CD14-positive monocyte (primary cell): Measurements from ENCODE around the gene CKMT2. TPM values are rescaled to one million over a fixed set of nuclear protein-coding genes. Genes with fewer than 3 reads are reported as not detected.

Experiments used
- DNase-seq, 3 donors: peaks; one replicate each; pipeline ENCODE4 v3.0.0-alpha.2; 2011 to 2022
- H2AFZ ChIP-seq: 2 replicates; pipeline ENCODE4 v1.6.0; 2012; ENCODE audit warnings: mild to moderate bottlenecking, low read depth, low read length, inconsistent platforms; ENCODE audit not compliant: insufficient read depth, poor library complexity, severe bottlenecking
- H3K27ac ChIP-seq, 2 donors: 1 replicate in 1 of 2; 2 replicates in 1 of 2; pipeline ENCODE4 v1.5.1; 2012 to 2013; ENCODE audit warnings: low read length in 2 of 2, control low read depth in 1 of 2, inconsistent platforms in 1 of 2, low read depth in 1 of 2, mild to moderate bottlenecking in 1 of 2
- H3K27me3 ChIP-seq, 2 donors: one replicate each; pipeline versions ENCODE4 v1.6.0 to v1.6.1; 2011 to 2013; ENCODE audit warnings: low read length in 2 of 2; ENCODE audit not compliant: control insufficient read depth in 2 of 2, insufficient read depth in 2 of 2
- H3K36me3 ChIP-seq, 2 donors: replicated peaks in 1 of 2; 1 replicate in 1 of 2; 2 replicates in 1 of 2; pipeline versions ENCODE4 v1.5.1 to v1.6.1; 2012 to 2013; ENCODE audit warnings: low read length in 2 of 2, control low read depth in 1 of 2, inconsistent platforms in 1 of 2, mild to moderate bottlenecking in 1 of 2; ENCODE audit not compliant: insufficient read depth in 2 of 2, control insufficient read depth in 1 of 2
- H3K4me1 ChIP-seq, 2 donors: 1 replicate in 1 of 2; 2 replicates in 1 of 2; pipeline versions ENCODE4 v1.5.1 to v1.6.1; 2012 to 2013; ENCODE audit warnings: low read length in 2 of 2, control low read depth in 1 of 2, inconsistent platforms in 1 of 2, mild to moderate bottlenecking in 1 of 2, moderate library complexity in 1 of 2; ENCODE audit not compliant: insufficient read depth in 2 of 2, control insufficient read depth in 1 of 2
- H3K4me2 ChIP-seq: replicated peaks from 2 replicates; pipeline ENCODE3; 2012; ENCODE audit warnings: low read length, moderate library complexity, mild to moderate bottlenecking; ENCODE audit not compliant: poor library complexity, severe bottlenecking; ENCODE audit errors: extremely low read depth
- H3K4me3 ChIP-seq, 3 experiments: fragments of 200-600 bp in 1 of 3; sonication (generic) in 1 of 3; replicated peaks in 1 of 3; 1 replicate in 2 of 3; 2 replicates in 1 of 3; pipeline ENCODE4 v1.5.1; 2011 to 2013; ENCODE audit warnings: low read length in 3 of 3, mild to moderate bottlenecking in 3 of 3, control low read depth in 2 of 3, low read depth in 2 of 3, inconsistent platforms in 1 of 3, moderate library complexity in 1 of 3
- H3K79me2 ChIP-seq: 2 replicates; pipeline ENCODE4 v1.6.0; 2012; ENCODE audit warnings: mild to moderate bottlenecking, control low read depth, inconsistent platforms, low read length, moderate library complexity; ENCODE audit not compliant: insufficient read depth
- H3K9ac ChIP-seq: 2 replicates; pipeline ENCODE4 v1.6.0; 2017; ENCODE audit warnings: low read length, mild to moderate bottlenecking; ENCODE audit not compliant: insufficient read depth, poor library complexity, severe bottlenecking
- H3K9me3 ChIP-seq, 2 donors: replicated peaks in 1 of 2; 1 replicate in 1 of 2; 2 replicates in 1 of 2; pipeline versions ENCODE4 v1.5.1 to v1.6.1; 2012 to 2013; ENCODE audit warnings: low read length in 2 of 2, control low read depth in 1 of 2; ENCODE audit not compliant: control insufficient read depth in 1 of 2, insufficient read depth in 1 of 2
- H4K20me1 ChIP-seq: 2 replicates; pipeline ENCODE4 v1.6.0; 2012; ENCODE audit warnings: mild to moderate bottlenecking, low read length, control low read depth, moderate library complexity; ENCODE audit not compliant: insufficient read depth
- H3K27ac Mint-ChIP-seq, 7 donors: one replicate each; pipeline ENCODE4 v1.8.0; 2020; ENCODE audit warnings: mild to moderate bottlenecking in 7 of 7, mixed read lengths in 7 of 7, moderate library complexity in 6 of 7, inconsistent platforms in 2 of 7
- H3K27me3 Mint-ChIP-seq, 3 donors: one replicate each; pipeline ENCODE4 v1.8.0; 2021 to 2022; ENCODE audit warnings: low read depth in 3 of 3, mild to moderate bottlenecking in 3 of 3, mixed read lengths in 3 of 3, moderate library complexity in 3 of 3, inconsistent platforms in 1 of 3
- H3K36me3 Mint-ChIP-seq, 2 donors: one replicate each; pipeline ENCODE4 v1.8.0; 2020; ENCODE audit warnings: mixed read lengths in 2 of 2, inconsistent platforms in 1 of 2, mild to moderate bottlenecking in 1 of 2
- H3K4me1 Mint-ChIP-seq: one replicate; pipeline ENCODE4 v1.8.0; 2020; ENCODE audit warnings: mild to moderate bottlenecking, mixed read lengths
- H3K4me3 Mint-ChIP-seq, 2 donors: one replicate each; pipeline ENCODE4 v1.8.0; 2020; ENCODE audit warnings: mild to moderate bottlenecking in 2 of 2, mixed read lengths in 2 of 2, moderate library complexity in 1 of 2
- H3K9me3 Mint-ChIP-seq, 7 donors: one replicate each; pipeline ENCODE4 v1.8.0; 2020 to 2022; ENCODE audit warnings: mixed read lengths in 7 of 7, mild to moderate bottlenecking in 6 of 7, moderate library complexity in 6 of 7, inconsistent platforms in 2 of 7
- WGBS: methylation state at CpG from one replicate; pipeline ENCODE4 v1.1.5; 2013; ENCODE audit warnings: missing lambda C conversion rate; ENCODE audit not compliant: insufficient coverage; 5-methylcytosine and 5-hydroxymethylcytosine counted together
- intact Hi-C, 2 donors: fragments of 100-400 bp; cut with micrococcal nuclease; formaldehyde crosslinking; loops; one replicate each; pipeline versions ENCODE4 v1.15.0 to v1.15.1; 2023
- polyA plus RNA-seq, 3 donors: library from polyadenylated mRNA; depleted of rRNA in 1 of 3; unstranded in 2 of 3; stranded (reverse) in 1 of 3; fragments of 300-500 nt in 2 of 3; fragments of >200 nt in 1 of 3; fragmentation: Illumina TruSeq in 2 of 3; gene quantifications; 1 replicate in 2 of 3; 2 replicates in 1 of 3; pipeline ENCODE4 v1.2.3, GENCODE V29; 2012 to 2021
- TF ChIP-seq, protein P1 (sequence below): fragments of 200-600 bp; IDR thresholded peaks from one replicate; pipeline ENCODE4 v1.8.0; 2022; ENCODE audit warnings: antibody characterized with exemption, mild to moderate bottlenecking

The CKMT2 gene
- polyA plus RNA-seq, 3 donors = not detected

DNA sequence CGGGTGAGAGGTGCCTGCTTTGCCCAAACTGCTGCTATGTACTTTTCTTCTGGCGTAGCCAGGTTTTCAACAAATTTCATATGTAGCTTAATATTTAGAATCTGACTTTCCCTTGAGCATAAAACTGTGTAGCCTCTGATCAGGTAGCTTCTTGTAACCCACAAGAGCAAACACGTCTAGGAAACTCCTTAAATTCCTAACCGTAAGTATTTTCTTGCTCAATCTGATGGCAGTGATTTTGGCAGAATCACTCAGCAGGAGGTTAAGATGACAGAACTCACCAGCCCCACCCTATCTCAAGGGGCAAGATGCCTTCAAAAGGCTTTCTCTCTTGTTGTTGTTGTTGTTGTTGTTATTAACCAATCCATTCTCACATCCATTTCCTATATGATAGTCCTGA is 20.8 kb downstream of the CKMT2 start:
- WGBS = 94% methylated on average over 3 of the region's 4 CpGs
- DNase-seq = no peak
- Histone ChIP-seq H3K79me2 (no peaks in the 10 kb centered on the region), H3K4me3 (no peak overlapping the region), H3K9me3 (peaks cover 0 to 15% of the 10 kb centered on the region in 2 donors), H3K4me1 (peaks cover 6% of the 10 kb centered on the region in 2 donors), H3K4me2 (no peak overlapping the region), H2AFZ (no peak overlapping the region), H3K27me3 (no peaks in the 10 kb centered on the region), H4K20me1 (no peaks in the 10 kb centered on the region), H3K27ac (no peak overlapping the region), H3K36me3 (no peaks in the 10 kb centered on the region), H3K9ac (no peak overlapping the region)
- Mint-ChIP-seq H3K4me1 (peaks cover 12% of the 10 kb centered on the region), H3K4me3 (no peak overlapping the region), H3K27ac (no peak overlapping the region), H3K9me3 (peaks cover 0 to 5% (median 2%) of the 10 kb centered on the region in 7 donors), H3K36me3 (peaks cover 3 to 4% of the 10 kb centered on the region in 2 donors), H3K27me3 (peaks cover 0 to 2% (median 1%) of the 10 kb centered on the region in 3 donors)
- intact Hi-C loops = no loop called here
- TF ChIP-seq, protein P1, sequence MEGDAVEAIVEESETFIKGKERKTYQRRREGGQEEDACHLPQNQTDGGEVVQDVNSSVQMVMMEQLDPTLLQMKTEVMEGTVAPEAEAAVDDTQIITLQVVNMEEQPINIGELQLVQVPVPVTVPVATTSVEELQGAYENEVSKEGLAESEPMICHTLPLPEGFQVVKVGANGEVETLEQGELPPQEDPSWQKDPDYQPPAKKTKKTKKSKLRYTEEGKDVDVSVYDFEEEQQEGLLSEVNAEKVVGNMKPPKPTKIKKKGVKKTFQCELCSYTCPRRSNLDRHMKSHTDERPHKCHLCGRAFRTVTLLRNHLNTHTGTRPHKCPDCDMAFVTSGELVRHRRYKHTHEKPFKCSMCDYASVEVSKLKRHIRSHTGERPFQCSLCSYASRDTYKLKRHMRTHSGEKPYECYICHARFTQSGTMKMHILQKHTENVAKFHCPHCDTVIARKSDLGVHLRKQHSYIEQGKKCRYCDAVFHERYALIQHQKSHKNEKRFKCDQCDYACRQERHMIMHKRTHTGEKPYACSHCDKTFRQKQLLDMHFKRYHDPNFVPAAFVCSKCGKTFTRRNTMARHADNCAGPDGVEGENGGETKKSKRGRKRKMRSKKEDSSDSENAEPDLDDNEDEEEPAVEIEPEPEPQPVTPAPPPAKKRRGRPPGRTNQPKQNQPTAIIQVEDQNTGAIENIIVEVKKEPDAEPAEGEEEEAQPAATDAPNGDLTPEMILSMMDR = no peak

DNA sequence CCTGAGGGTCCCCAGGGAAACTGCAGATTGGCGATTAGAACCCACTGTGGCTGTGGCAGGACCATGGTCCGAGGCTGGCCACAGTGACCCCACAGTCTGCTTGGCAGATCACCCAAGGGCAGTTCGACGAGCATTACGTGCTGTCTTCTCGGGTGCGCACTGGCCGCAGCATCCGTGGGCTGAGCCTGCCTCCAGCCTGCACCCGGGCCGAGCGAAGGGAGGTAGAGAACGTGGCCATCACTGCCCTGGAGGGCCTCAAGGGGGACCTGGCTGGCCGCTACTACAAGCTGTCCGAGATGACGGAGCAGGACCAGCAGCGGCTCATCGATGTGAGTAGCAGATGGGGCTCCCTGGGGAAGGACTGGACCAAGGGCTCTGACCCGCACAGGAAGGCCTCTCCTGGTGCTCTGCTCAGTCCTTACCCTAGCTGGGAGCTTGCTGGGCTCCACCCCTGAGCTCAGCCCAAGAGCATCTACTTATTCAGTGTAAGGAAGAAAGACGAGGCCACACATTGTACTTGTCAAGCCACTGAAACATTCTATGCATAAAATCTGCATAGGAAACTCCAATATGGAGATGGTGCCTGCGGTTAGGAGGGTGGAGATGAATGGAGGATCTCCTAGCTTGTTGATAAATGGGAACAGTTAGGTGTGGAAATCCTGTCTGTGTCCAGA is 21.9 kb downstream of the CKMT2 start:
- Histone ChIP-seq H3K9ac (no peak overlapping the region), H3K4me3 (no peak overlapping the region), H3K4me2 (no peak overlapping the region), H3K9me3 (peaks cover 0 to 15% of the 10 kb centered on the region in 2 donors), H3K27me3 (no peaks in the 10 kb centered on the region), H3K27ac (no peak overlapping the region), H3K4me1 (peaks cover 6% of the 10 kb centered on the region in 2 donors), H3K79me2 (no peaks in the 10 kb centered on the region), H4K20me1 (no peaks in the 10 kb centered on the region), H2AFZ (no peak overlapping the region), H3K36me3 (no peaks in the 10 kb centered on the region)
- no peak overlapping the region for H3K27ac Mint-ChIP-seq
- 98% methylated on average over 19 of the region's 21 CpGs for WGBS
- H3K36me3 Mint-ChIP-seq = peaks cover 2 to 5% of the 10 kb centered on the region in 2 donors
- peaks cover 0 to 2% (median 1%) of the 10 kb centered on the region in 3 donors for H3K27me3 Mint-ChIP-seq
- intact Hi-C loops = no loop called here
- H3K9me3 Mint-ChIP-seq = peaks cover 4 to 9% (median 6%) of the 10 kb centered on the region in 7 donors
- TF ChIP-seq, protein P1 = no peak
- no peak overlapping the region for H3K4me3 Mint-ChIP-seq
- peaks cover 12% of the 10 kb centered on the region for H3K4me1 Mint-ChIP-seq
- DNase-seq = no peak
